ENCODE data around the gene TSGA10. TPM values are rescaled to one million over a fixed set of nuclear protein-coding genes. Genes with fewer than 3 reads are reported as not detected.

TSGA10 gene
- total RNA-seq, 1 experiment from 2014 or later, result 7.5 TPM

DNA sequence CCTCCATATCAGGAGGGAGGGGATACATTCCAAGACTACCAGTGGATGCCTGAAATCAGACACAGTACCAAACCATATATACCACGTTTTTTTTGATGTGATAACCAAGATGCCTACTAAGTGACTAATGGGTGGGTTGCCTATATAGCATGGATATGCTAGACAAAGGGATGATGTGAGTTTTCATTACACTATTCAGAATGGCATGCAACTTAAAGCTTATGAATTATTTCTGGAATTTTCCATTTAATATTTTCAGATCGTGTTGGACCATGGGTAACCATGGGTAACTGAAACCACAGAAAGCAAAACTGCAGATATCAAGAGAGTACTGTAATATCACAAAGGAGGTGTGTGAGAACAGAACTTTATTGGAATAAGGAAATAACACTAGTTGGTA is 179.1 kb downstream of the TSGA10 start:
- Histone ChIP-seq H3K4me3 (ENCODE audit: low read depth in 2 of 2, low read length in 2 of 2) (no peak overlapping the region), H3K27ac (ENCODE audit: low read length) (no peak overlapping the region), H3K36me3 (ENCODE audit: control insufficient read depth, insufficient read depth, low read length) (no peaks in the 10 kb centered on the region; the same call in 1 of the 2 replicates), H3K4me1 (ENCODE audit: control insufficient read depth, insufficient read depth, low read length) (no peaks in the 10 kb centered on the region), H3K9me3 (ENCODE audit: control insufficient read depth, insufficient read depth, low read depth, low read length) (no peaks in the 10 kb centered on the region), H3K27me3 (ENCODE audit: control insufficient read depth, insufficient read depth, low read length) (no peaks in the 10 kb centered on the region)
- in situ Hi-C loops (cut with HindIII; ENCODE audit: low pct_unique_long_range_greater_than_20kb, low sequenced_read_pairs), result no loop called here
- ChIA-PET CTCF (no interaction called here), POLR2A (no interaction called here)
- no peak for TF ChIP-seq POLR2AphosphoS5 (IDR thresholded peaks at IDR 0.05; ENCODE audit: low read depth, low read length)
- TF ChIP-seq TCF7L2 (IDR thresholded peaks at IDR 0.05; ENCODE audit: low read depth, low read length), result no peak
- TF ChIP-seq REST (IDR thresholded peaks at IDR 0.05; ENCODE audit: insufficient read depth in 1 of 2, low read depth in 2 of 2, low read length in 1 of 2), result no peak
- no peak for TF ChIP-seq SIN3A (IDR thresholded peaks at IDR 0.05; ENCODE audit: borderline replicate concordance, insufficient read depth, low read depth, low read length)
- TF ChIP-seq, protein P1, sequence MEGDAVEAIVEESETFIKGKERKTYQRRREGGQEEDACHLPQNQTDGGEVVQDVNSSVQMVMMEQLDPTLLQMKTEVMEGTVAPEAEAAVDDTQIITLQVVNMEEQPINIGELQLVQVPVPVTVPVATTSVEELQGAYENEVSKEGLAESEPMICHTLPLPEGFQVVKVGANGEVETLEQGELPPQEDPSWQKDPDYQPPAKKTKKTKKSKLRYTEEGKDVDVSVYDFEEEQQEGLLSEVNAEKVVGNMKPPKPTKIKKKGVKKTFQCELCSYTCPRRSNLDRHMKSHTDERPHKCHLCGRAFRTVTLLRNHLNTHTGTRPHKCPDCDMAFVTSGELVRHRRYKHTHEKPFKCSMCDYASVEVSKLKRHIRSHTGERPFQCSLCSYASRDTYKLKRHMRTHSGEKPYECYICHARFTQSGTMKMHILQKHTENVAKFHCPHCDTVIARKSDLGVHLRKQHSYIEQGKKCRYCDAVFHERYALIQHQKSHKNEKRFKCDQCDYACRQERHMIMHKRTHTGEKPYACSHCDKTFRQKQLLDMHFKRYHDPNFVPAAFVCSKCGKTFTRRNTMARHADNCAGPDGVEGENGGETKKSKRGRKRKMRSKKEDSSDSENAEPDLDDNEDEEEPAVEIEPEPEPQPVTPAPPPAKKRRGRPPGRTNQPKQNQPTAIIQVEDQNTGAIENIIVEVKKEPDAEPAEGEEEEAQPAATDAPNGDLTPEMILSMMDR (IDR thresholded peaks at IDR 0.05), result no peak
- no TSS peak for BruUV-seq (replicated peaks)
- intact Hi-C loops (cut with micrococcal nuclease; ENCODE audit: unreplicated experiment), result no loop called here
- DNase-seq (ENCODE audit: low read depth, low spot score) (no peak), ATAC-seq (no peak)

GRCh38 chr2:98972582-98973167 is 182.1 kb downstream of the TSGA10 start:
- no peak overlapping the region for H3K27ac ChIP-seq (ENCODE audit: low read length)
- ChIA-PET POLR2A (no interaction called here), CTCF (no interaction called here)
- no peaks in the 10 kb centered on the region; the same call in 1 of the 2 replicates for H3K36me3 ChIP-seq (ENCODE audit: control insufficient read depth, insufficient read depth, low read length)
- H3K27me3 ChIP-seq (ENCODE audit: control insufficient read depth, insufficient read depth, low read length), result no peaks in the 10 kb centered on the region
- no peaks in the 10 kb centered on the region for H3K9me3 ChIP-seq (ENCODE audit: control insufficient read depth, insufficient read depth, low read depth, low read length)
- DNase-seq (ENCODE audit: low read depth, low spot score), result no peak
- intact Hi-C loops (cut with micrococcal nuclease; ENCODE audit: unreplicated experiment), result no loop called here
- no peak for TF ChIP-seq SIN3A (IDR thresholded peaks at IDR 0.05; ENCODE audit: borderline replicate concordance, insufficient read depth, low read depth, low read length)
- no peak for TF ChIP-seq POLR2AphosphoS5 (IDR thresholded peaks at IDR 0.05; ENCODE audit: low read depth, low read length)
- no peak for TF ChIP-seq TCF7L2 (IDR thresholded peaks at IDR 0.05; ENCODE audit: low read depth, low read length)
- TF ChIP-seq, protein P1 (IDR thresholded peaks at IDR 0.05), result no peak
- no peak for TF ChIP-seq REST (IDR thresholded peaks at IDR 0.05; ENCODE audit: insufficient read depth in 1 of 2, low read depth in 2 of 2, low read length in 1 of 2)
- in situ Hi-C loops (cut with HindIII; ENCODE audit: low pct_unique_long_range_greater_than_20kb, low sequenced_read_pairs), result no loop called here
- ATAC-seq, result no peak
- no TSS peak for BruUV-seq (replicated peaks)
- H3K4me1 ChIP-seq (ENCODE audit: control insufficient read depth, insufficient read depth, low read length), result no peaks in the 10 kb centered on the region
- no peak overlapping the region for H3K4me3 ChIP-seq (ENCODE audit: low read depth in 2 of 2, low read length in 2 of 2)

Measured in Panc1 (cell line).